Fibroblast of lung (primary cell): ENCODE measurements around the gene CASP12. TPM values are rescaled to one million over a fixed set of nuclear protein-coding genes. Genes with fewer than 3 reads are reported as not detected.

Experiments used
- DNase-seq, 2 donors: peaks; one replicate each; pipeline versions ENCODE4 v3.0.0 to v3.0.0-alpha.2; 2010; ENCODE audit warnings: low read depth in 2 of 2
- H2AFZ ChIP-seq: 2 replicates; pipeline ENCODE4 v1.5.1; 2012; ENCODE audit warnings: low read length, control low read depth, inconsistent platforms
- H3K27ac ChIP-seq: 2 replicates; pipeline ENCODE4 v1.5.1; 2011; ENCODE audit warnings: low read length, control low read depth; ENCODE audit not compliant: insufficient read depth
- H3K27me3 ChIP-seq: 2 replicates; pipeline ENCODE4 v1.5.1; 2011; ENCODE audit warnings: mild to moderate bottlenecking, low read length; ENCODE audit not compliant: control insufficient read depth, insufficient read depth
- H3K36me3 ChIP-seq: 2 replicates; pipeline ENCODE4 v1.5.1; 2011; ENCODE audit warnings: low read length; ENCODE audit not compliant: control insufficient read depth, insufficient read depth
- H3K4me1 ChIP-seq: 2 replicates; pipeline ENCODE4 v1.5.1; 2011; ENCODE audit warnings: low read length; ENCODE audit not compliant: control insufficient read depth, insufficient read depth; ENCODE audit errors: extremely low read depth
- H3K4me2 ChIP-seq: 2 replicates; pipeline ENCODE4 v1.5.1; 2011; ENCODE audit warnings: low read length, control low read depth; ENCODE audit not compliant: insufficient read depth; ENCODE audit errors: extremely low read depth
- H3K4me3 ChIP-seq, 4 experiments: fragments of 200-600 bp in 1 of 4; sonication (generic) in 1 of 4; replicated peaks in 1 of 4; 2 replicates each; pipeline ENCODE4 v1.5.1; 2011 to 2016; ENCODE audit warnings: low read length in 4 of 4, low read depth in 3 of 4, mild to moderate bottlenecking in 3 of 4, control low read depth in 2 of 4, inconsistent platforms in 1 of 4, mixed read lengths in 1 of 4; ENCODE audit not compliant: insufficient read depth in 1 of 4; ENCODE audit errors: control extremely low read depth in 1 of 4
- H3K79me2 ChIP-seq: 2 replicates; pipeline ENCODE4 v1.5.1; 2012; ENCODE audit warnings: mild to moderate bottlenecking, low read length, inconsistent platforms; ENCODE audit not compliant: control insufficient read depth, insufficient read depth
- H3K9ac ChIP-seq: 2 replicates; pipeline ENCODE4 v1.5.1; 2011; ENCODE audit warnings: mild to moderate bottlenecking, low read length, control low read depth; ENCODE audit not compliant: insufficient read depth
- H3K9me3 ChIP-seq: 2 replicates; pipeline ENCODE4 v1.5.1; 2012; ENCODE audit warnings: low read depth, low read length; ENCODE audit not compliant: control insufficient read depth, insufficient read depth
- H4K20me1 ChIP-seq: 2 replicates; pipeline ENCODE4 v1.5.1; 2011; ENCODE audit warnings: low read length; ENCODE audit not compliant: control insufficient read depth, insufficient read depth; ENCODE audit errors: extremely low read depth
- CTCF ChIP-seq, 2 donors: IDR thresholded peaks in 1 of 2; conservative IDR thresholded peaks in 1 of 2; 1 replicate in 1 of 2; 2 replicates in 1 of 2; pipeline ENCODE4 v1.5.1; 2011 to 2012; ENCODE audit warnings: low read length in 2 of 2, control low read depth in 1 of 2, inconsistent platforms in 1 of 2, low read depth in 1 of 2, mild to moderate bottlenecking in 1 of 2
- EZH2 ChIP-seq: IDR thresholded peaks from 2 replicates; pipeline ENCODE4 v1.5.1; 2012; ENCODE audit warnings: low read length, control low read depth, mild to moderate bottlenecking; ENCODE audit errors: missing control alignments
- polyA plus RNA-seq, 2 donors: library from polyadenylated mRNA; depleted of rRNA in 1 of 2; stranded (reverse) in 1 of 2; unstranded in 1 of 2; fragments of >200 nt; gene quantifications; 2 replicates each; pipeline ENCODE4 v1.2.1, GENCODE V29; 2011 to 2012; ENCODE audit warnings: missing spikeins in 1 of 2
- total RNA-seq: library from RNA; depleted of rRNA; stranded (reverse); fragments of >200 nt; gene quantifications from 2 replicates; pipeline ENCODE4 v1.2.1, GENCODE V29; 2014

Gene CASP12
- total and polyA plus RNA-seq, 2 donors (not counting 1 experiment from before 2014, with no cell fraction given) = 0.17 TPM; not detected in 1

- Histone ChIP-seq H3K27me3 (no peaks in the 10 kb centered on the region), H2AFZ (no peak overlapping the region), H3K4me3 (no peak overlapping the region), H3K27ac (no peak overlapping the region), H3K4me1 (no peaks in the 10 kb centered on the region), H3K4me2 (no peak overlapping the region), H3K9me3 (no peaks in the 10 kb centered on the region), H3K9ac (no peak overlapping the region), H3K79me2 (no peaks in the 10 kb centered on the region), H3K36me3 (no peaks in the 10 kb centered on the region), H4K20me1 (no peaks in the 10 kb centered on the region)
- no peak for DNase-seq
- TF ChIP-seq EZH2 (no peak), CTCF (conservative IDR thresholded peaks at IDR 0.05 in 1 of 2, IDR thresholded peaks at IDR 0.05 in 1 of 2; ENCODE audit: low read depth in 1 of 2, low read length in 2 of 2) (no peak)
These were observed 18.6 kb downstream of the CASP12 start for GRCh38 chr11:104879514-104880190.

GRCh38 chr11:104876861-104877431 is 21.3 kb downstream of the CASP12 start:
- Histone ChIP-seq H3K4me2 (no peak overlapping the region), H3K27ac (no peak overlapping the region), H3K27me3 (no peaks in the 10 kb centered on the region), H4K20me1 (no peaks in the 10 kb centered on the region), H3K36me3 (no peaks in the 10 kb centered on the region), H2AFZ (no peak overlapping the region), H3K9me3 (no peaks in the 10 kb centered on the region), H3K9ac (no peak overlapping the region), H3K4me1 (no peaks in the 10 kb centered on the region), H3K4me3 (no peak overlapping the region), H3K79me2 (no peaks in the 10 kb centered on the region)
- DNase-seq = no peak
- TF ChIP-seq CTCF (conservative IDR thresholded peaks at IDR 0.05 in 1 of 2, IDR thresholded peaks at IDR 0.05 in 1 of 2; ENCODE audit: low read depth in 1 of 2, low read length in 2 of 2) (no peak), EZH2 (no peak)

- Histone ChIP-seq H3K79me2 (no peaks in the 10 kb centered on the region), H3K27me3 (no peaks in the 10 kb centered on the region), H3K4me1 (no peaks in the 10 kb centered on the region), H3K4me3 (no peak overlapping the region), H3K27ac (no peak overlapping the region), H4K20me1 (no peaks in the 10 kb centered on the region), H2AFZ (no peak overlapping the region), H3K9ac (no peak overlapping the region), H3K4me2 (no peak overlapping the region), H3K9me3 (no peaks in the 10 kb centered on the region), H3K36me3 (no peaks in the 10 kb centered on the region)
- no peak for TF ChIP-seq EZH2
- no peak for TF ChIP-seq CTCF (conservative IDR thresholded peaks at IDR 0.05 in 1 of 2, IDR thresholded peaks at IDR 0.05 in 1 of 2; ENCODE audit: low read depth in 1 of 2, low read length in 2 of 2)
- DNase-seq = peak in 1 of 2 donors; percentile 49
These were observed 21.9 kb downstream of the CASP12 start for GRCh38 chr11:104876324-104876723.
